ENCODE results near the gene HOXA3. TPM values are rescaled to one million over a fixed set of nuclear protein-coding genes. Genes with fewer than 3 reads are reported as not detected.

HOXA3 gene
- total RNA-seq, 1 experiment from 2014 or later: 9.2 TPM

DNA sequence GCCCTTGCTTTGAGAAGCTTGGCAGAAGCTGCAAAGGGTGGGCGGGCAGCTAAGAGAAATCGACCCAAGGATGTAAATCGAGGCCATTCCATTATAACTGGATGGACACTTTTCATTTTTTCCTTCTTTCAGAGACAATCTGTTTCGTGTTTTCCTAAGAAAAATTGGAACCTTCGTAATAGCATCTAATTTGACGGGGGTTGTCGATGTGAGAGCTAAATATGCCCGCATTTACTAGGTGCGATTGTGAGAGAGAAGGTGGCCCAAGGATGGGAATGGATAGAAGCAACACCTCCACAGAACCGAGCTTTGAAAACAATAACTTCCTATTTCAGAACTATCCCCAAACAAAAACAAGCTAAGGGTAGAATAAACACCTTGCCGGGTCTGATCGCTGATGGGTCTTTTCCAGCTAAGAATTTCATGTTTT, 21.0 kb downstream of the HOXA3 start:
- BruUV-seq (replicated peaks): no TSS peak
- H3K4me1 ChIP-seq (ENCODE audit: control insufficient read depth in 1 of 2, insufficient read depth in 2 of 2, low read length in 2 of 2): peaks cover 35 to 77% of the 10 kb centered on the region in 2 experiments
- CTCF ChIA-PET: interaction anchor here (1.6 kb wide), 1 partner anchor 444 kb away, joined by 3 read pairs; no protein-coding TSS in a partner anchor
- H3K27me3 ChIP-seq (ENCODE audit: insufficient read depth, low read length): peaks cover 17% of the 10 kb centered on the region
- peak overlapping the region; percentile 36; the same call in 1 of the 2 replicates for H3K27ac ChIP-seq (ENCODE audit: low read depth, low read length)
- peak overlapping the region; percentile 55 to 64 for H3K4me3 ChIP-seq (replicated peaks in 1 of 2; ENCODE audit: low read depth in 1 of 2, low read length in 2 of 2)
- H3K9me3 ChIP-seq (ENCODE audit: control insufficient read depth in 1 of 2, insufficient read depth in 1 of 2, low read depth in 1 of 2, low read length in 2 of 2): no peaks in the 10 kb centered on the region
- peak; percentile 2; the same call in 1 of the 2 replicates for ATAC-seq
- H3K4me2 ChIP-seq (ENCODE audit: low read length): peak overlapping the region; percentile 91
- peak overlapping the region; percentile 71 for H3K9ac ChIP-seq (ENCODE audit: low read length)
- H2AFZ ChIP-seq (ENCODE audit: low read depth, low read length, poor library complexity, severe bottlenecking): no peak overlapping the region
- RAD21 ChIA-PET (ENCODE audit: low non-redundant PET in 1 of 2, low total read pairs in 2 of 2, uncharacterized antibody in 2 of 2, unreplicated experiment in 2 of 2): no interaction called here
- no peaks in the 10 kb centered on the region for H3K79me2 ChIP-seq (ENCODE audit: insufficient read depth, low read length)
- no peaks in the 10 kb centered on the region for H3K36me3 ChIP-seq (ENCODE audit: control insufficient read depth in 1 of 2, insufficient read depth in 2 of 2, low read length in 2 of 2)
- no peaks in the 10 kb centered on the region for H3K9me2 ChIP-seq (ENCODE audit: insufficient read depth)
- no peak for DNase-seq (ENCODE audit: low read depth, low spot score)
- TF ChIP-seq YY1 (IDR thresholded peaks at IDR 0.05; ENCODE audit: extremely low read depth, insufficient replicate concordance, low read depth, low read length) (no peak), POLR2AphosphoS5 (IDR thresholded peaks at IDR 0.05; ENCODE audit: low read depth, low read length) (no peak)
- TF ChIP-seq, protein P1, sequence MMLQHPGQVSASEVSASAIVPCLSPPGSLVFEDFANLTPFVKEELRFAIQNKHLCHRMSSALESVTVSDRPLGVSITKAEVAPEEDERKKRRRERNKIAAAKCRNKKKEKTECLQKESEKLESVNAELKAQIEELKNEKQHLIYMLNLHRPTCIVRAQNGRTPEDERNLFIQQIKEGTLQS (IDR thresholded peaks at IDR 0.05): no peak
- no peaks in the 10 kb centered on the region for H4K20me1 ChIP-seq (ENCODE audit: insufficient read depth)
- intact Hi-C loops (cut with micrococcal nuclease): loop anchor here (2.0 kb wide), 1 partner anchor 17 kb away; no protein-coding TSS in a partner anchor
- POLR2A ChIA-PET: interaction anchor here (0.7 to 1.5 kb wide), 5 partner anchors 16 to 417 kb away, joined by 3 to 5 read pairs (median 3); no protein-coding TSS in a partner anchor

DNA sequence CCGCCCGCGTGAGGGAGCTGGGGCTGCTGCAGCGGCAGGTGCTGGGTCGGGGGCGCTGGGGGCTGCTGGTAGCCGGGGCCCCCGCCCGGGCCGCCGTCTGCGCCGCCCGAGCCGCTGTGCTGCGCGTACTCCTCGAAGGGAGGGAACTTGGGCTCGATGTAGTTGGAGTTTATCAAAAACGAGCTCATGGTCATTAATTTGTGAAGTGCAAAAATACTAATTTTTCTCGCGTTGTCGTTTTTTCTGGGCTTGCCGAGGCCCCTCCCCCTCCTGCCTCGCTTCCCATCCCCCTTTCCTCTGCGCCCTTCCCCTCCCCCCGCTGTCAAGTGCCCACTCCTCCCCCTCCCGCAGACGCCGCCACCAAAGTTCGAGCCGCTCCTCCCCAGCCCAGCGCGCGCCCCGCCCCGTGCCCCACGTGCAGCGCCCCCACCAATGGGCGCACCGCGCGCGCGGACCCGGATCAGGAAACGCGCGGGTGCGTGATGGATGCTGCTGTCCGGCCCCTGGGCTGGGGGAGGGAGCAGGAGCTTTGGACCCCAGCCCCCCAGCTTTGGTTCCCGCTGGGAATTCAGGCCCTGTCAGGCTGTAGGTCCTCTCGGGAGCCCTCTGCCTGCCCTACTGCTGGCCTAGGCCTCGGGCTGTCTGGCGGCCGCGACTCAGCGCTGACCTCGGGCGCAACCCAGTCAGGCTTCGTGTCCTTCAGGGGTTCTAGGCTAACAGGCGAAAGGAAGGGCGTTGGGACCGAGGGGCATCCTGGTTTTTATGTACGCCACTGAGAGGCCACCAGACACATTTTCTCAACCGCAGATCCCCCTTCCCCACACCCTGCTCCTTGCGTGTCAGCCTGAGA, 21.6 kb downstream of the HOXA3 start, which contains the start of gene HOXA4:
Gene HOXA4 (minus strand): TSS at position 218 of the 850 bp plus-strand sequence. CDS start 24 bp downstream, at position 194.
- H3K9ac ChIP-seq (ENCODE audit: low read length): peak within 1 kb of the TSS; percentile 71
- H3K9me3 ChIP-seq (ENCODE audit: control insufficient read depth in 1 of 2, insufficient read depth in 1 of 2, low read depth in 1 of 2, low read length in 2 of 2): no peaks in the 10 kb centered on the region
- H3K4me3 ChIP-seq (replicated peaks in 1 of 2; ENCODE audit: low read depth in 1 of 2, low read length in 2 of 2): peak within 1 kb of the TSS; percentile 55 to 64
- TSS peak; percentile 88 for BruUV-seq (replicated peaks)
- no peaks in the 10 kb centered on the region for H3K79me2 ChIP-seq (ENCODE audit: insufficient read depth, low read length)
- no peak within 1 kb of the TSS for H2AFZ ChIP-seq (ENCODE audit: low read depth, low read length, poor library complexity, severe bottlenecking)
- H3K4me2 ChIP-seq (ENCODE audit: low read length): peak within 1 kb of the TSS; percentile 91
- TF ChIP-seq, protein P1 (IDR thresholded peaks at IDR 0.05): no peak
- TF ChIP-seq ELF1 (IDR thresholded peaks at IDR 0.05; ENCODE audit: borderline replicate concordance, low read depth): peak; percentile 80
- TF ChIP-seq SP1 (IDR thresholded peaks at IDR 0.05; ENCODE audit: low read depth): peak; percentile 84
- TF ChIP-seq YY1 (IDR thresholded peaks at IDR 0.05; ENCODE audit: extremely low read depth, insufficient replicate concordance, low read depth, low read length): peak; percentile 43
- peak; percentile 34; the same call in 1 of the 2 replicates for TF ChIP-seq SIN3A (IDR thresholded peaks at IDR 0.05; ENCODE audit: low read depth)
- peak; percentile 23; the same call in 1 of the 2 replicates for TF ChIP-seq ZFX (IDR thresholded peaks at IDR 0.05)
- TF ChIP-seq, protein P2, sequence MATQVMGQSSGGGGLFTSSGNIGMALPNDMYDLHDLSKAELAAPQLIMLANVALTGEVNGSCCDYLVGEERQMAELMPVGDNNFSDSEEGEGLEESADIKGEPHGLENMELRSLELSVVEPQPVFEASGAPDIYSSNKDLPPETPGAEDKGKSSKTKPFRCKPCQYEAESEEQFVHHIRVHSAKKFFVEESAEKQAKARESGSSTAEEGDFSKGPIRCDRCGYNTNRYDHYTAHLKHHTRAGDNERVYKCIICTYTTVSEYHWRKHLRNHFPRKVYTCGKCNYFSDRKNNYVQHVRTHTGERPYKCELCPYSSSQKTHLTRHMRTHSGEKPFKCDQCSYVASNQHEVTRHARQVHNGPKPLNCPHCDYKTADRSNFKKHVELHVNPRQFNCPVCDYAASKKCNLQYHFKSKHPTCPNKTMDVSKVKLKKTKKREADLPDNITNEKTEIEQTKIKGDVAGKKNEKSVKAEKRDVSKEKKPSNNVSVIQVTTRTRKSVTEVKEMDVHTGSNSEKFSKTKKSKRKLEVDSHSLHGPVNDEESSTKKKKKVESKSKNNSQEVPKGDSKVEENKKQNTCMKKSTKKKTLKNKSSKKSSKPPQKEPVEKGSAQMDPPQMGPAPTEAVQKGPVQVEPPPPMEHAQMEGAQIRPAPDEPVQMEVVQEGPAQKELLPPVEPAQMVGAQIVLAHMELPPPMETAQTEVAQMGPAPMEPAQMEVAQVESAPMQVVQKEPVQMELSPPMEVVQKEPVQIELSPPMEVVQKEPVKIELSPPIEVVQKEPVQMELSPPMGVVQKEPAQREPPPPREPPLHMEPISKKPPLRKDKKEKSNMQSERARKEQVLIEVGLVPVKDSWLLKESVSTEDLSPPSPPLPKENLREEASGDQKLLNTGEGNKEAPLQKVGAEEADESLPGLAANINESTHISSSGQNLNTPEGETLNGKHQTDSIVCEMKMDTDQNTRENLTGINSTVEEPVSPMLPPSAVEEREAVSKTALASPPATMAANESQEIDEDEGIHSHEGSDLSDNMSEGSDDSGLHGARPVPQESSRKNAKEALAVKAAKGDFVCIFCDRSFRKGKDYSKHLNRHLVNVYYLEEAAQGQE (IDR thresholded peaks at IDR 0.05; ENCODE audit: low read depth): no peak
- peak; percentile 63 for TF ChIP-seq POLR2A (IDR thresholded peaks at IDR 0.05; ENCODE audit: borderline replicate concordance, extremely low read depth, insufficient read depth, insufficient read length)
- TF ChIP-seq EZH2phosphoT487 (IDR thresholded peaks at IDR 0.05; ENCODE audit: borderline replicate concordance): no peak
- TF ChIP-seq, protein P3, sequence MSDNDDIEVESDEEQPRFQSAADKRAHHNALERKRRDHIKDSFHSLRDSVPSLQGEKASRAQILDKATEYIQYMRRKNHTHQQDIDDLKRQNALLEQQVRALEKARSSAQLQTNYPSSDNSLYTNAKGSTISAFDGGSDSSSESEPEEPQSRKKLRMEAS (IDR thresholded peaks at IDR 0.05): peak; percentile 84
- peak; percentile 41 for TF ChIP-seq TCF7L2 (IDR thresholded peaks at IDR 0.05; ENCODE audit: borderline replicate concordance, extremely low read depth, insufficient read depth, insufficient read length)
- TF ChIP-seq POLR2AphosphoS5 (IDR thresholded peaks at IDR 0.05; ENCODE audit: low read depth, low read length): peak; percentile 58; the same call in 1 of the 2 replicates
- no peaks in the 10 kb centered on the region for H3K9me2 ChIP-seq (ENCODE audit: insufficient read depth)
- intact Hi-C loops (cut with micrococcal nuclease): loop anchor here (2.0 kb wide), 1 partner anchor 16 kb away; no protein-coding TSS in a partner anchor
- ATAC-seq: peak; percentile 91
- RAD21 ChIA-PET (ENCODE audit: low non-redundant PET in 1 of 2, low total read pairs in 2 of 2, uncharacterized antibody in 2 of 2, unreplicated experiment in 2 of 2): no interaction called here
- peaks cover 31 to 75% of the 10 kb centered on the region in 2 experiments for H3K4me1 ChIP-seq (ENCODE audit: control insufficient read depth in 1 of 2, insufficient read depth in 2 of 2, low read length in 2 of 2)
- H4K20me1 ChIP-seq (ENCODE audit: insufficient read depth): no peaks in the 10 kb centered on the region
- peaks cover 24% of the 10 kb centered on the region for H3K27me3 ChIP-seq (ENCODE audit: insufficient read depth, low read length)
- CTCF ChIA-PET: interaction anchor here (1.6 kb wide), 1 partner anchor 444 kb away, joined by 3 read pairs; no protein-coding TSS in a partner anchor
- POLR2A ChIA-PET: interaction anchor here (0.7 to 1.5 kb wide), 5 partner anchors 15 to 417 kb away, joined by 3 to 5 read pairs (median 3); no protein-coding TSS in a partner anchor
- no peak for DNase-seq (ENCODE audit: low read depth, low spot score)
- H3K27ac ChIP-seq (ENCODE audit: low read depth, low read length): peak within 1 kb of the TSS; percentile 61; the same call in 1 of the 2 replicates
- H3K36me3 ChIP-seq (ENCODE audit: control insufficient read depth in 1 of 2, insufficient read depth in 2 of 2, low read length in 2 of 2): no peaks in the 10 kb centered on the region

Data from HCT116 (cell line).